GM15510 (cell line): Measurements from ENCODE around the gene PLCB4.

ENCODE experiments used
- POLR2A ChIP-seq: IDR thresholded peaks from 3 replicates; pipeline ENCODE4 v1.6.1; 2011; ENCODE audit warnings: borderline replicate concordance; ENCODE audit not compliant: insufficient read length; ENCODE audit errors: extremely low read depth

Gene PLCB4

DNA sequence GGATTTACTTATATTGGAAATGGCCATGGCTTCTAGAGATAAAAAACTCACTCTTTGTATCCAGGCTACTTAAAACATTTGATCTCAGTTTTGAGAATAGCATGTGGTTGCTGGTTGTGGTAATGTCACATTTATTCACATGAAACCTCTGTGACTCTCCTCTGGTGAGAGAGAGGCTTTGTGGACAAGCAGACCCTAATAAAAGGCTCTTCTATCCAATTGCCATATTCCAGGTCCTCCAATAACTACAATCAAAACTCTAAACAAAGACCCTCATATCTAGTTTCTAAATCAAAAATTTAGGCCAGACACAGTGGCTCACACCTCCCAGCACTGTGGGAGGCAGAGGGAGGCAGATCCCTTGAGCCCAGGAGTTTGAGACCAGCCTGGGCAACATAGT lies 269.2 kb downstream of the PLCB4 start:
- TF ChIP-seq POLR2A: no peak

DNA sequence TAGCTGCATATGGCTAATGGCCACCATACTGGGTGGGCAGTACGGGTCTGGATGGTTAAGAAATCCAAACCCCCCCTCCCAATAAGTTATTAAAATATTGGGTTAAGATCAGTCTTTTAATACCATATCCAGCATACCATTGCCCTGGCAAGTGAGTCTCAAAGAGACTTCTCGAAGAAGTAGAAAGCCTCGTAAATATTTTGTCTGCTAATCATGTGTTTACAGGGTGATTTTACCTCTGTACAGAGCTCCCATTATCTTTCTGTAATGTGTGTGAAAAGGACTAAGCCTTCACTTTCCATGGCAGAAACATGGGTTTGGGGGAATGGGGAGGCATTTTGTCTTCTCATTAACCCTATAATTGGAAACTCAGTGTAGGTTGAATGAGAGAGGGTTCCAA lies 270.8 kb downstream of the PLCB4 start:
- TF ChIP-seq POLR2A: no peak

DNA sequence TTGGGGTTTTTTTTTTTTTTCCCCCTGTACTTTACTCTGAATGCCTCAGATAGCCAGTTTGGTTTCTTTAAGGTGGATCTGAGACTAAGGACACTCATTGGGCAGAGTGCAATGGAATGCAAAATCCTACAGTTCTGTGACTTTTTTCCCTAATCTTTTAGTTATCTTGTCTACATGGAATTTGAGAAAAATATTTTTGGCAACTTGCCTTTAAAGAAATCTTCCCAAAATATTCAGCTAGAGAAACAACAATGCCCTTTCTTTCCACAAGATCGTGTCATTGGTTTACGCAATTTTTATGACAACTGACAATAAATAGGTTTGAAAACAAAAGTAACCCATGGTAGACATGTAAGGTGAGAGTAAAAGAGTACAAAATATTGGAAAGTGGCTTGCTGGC lies 273.8 kb downstream of the PLCB4 start:
- no peak for TF ChIP-seq POLR2A

DNA sequence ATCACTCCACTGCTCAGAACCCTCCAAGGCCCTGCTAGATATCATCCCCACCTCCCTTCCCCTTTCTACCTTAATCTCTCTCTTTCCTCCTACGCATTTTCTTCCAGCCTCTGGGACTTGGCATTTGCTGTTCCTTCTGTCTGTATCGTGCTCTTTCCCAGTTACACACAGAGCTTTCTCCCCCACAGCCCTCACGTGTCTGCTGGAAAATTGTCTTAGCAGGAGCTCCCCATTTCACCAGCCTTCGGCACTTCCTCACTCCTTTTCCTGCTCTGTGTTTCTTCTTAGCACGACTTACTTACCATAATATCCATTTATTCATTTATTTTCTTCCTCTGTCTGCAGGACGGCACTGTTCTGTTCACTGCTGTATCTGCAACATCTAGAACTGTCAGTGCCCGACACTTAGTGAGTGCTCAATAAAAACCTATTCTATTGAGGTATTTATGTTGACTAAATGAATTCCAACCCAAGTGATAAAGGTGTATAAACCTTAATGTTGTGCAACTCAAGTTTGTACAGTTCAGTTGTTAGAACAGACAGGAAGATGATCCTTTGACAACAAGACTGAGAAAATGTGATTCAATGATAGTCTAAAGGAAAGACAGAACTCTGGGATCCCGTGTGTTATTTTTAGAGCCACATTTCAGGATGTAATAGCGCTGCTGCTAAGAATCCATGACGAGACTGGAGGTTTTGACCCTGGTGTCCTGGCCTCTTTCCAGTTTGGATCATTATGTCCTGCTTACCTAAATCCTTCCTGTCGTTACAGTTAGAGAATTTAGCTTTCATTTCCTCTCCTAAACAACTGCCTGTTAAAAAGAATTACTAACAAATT lies 275.4 kb downstream of the PLCB4 start:
- no peak for TF ChIP-seq POLR2A

GRCh38 chr20:9348316-9348715 lies 279.4 kb downstream of the PLCB4 start:
- no peak for TF ChIP-seq POLR2A

GRCh38 chr20:9348747-9349146 lies 279.9 kb downstream of the PLCB4 start:
- no peak for TF ChIP-seq POLR2A

DNA sequence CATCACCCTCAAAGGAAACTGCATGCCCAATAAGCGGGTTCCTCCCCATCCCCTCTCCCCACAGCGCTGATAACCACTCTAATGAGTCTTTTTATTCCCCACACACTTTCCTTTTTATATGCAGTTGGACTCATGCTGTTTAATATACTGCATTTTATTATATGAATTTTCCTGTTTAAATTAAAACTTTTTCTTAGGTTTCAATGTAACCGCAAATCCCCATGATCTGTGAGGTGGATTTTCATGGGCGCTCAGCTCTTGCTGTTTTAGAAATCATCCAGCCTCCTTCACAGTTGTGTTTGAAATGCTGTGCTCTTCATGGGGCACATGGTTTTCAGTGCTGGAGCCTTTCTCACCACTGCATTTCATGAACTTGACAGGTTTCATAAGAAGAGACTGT lies 280.4 kb downstream of the PLCB4 start:
- TF ChIP-seq POLR2A: no peak

DNA sequence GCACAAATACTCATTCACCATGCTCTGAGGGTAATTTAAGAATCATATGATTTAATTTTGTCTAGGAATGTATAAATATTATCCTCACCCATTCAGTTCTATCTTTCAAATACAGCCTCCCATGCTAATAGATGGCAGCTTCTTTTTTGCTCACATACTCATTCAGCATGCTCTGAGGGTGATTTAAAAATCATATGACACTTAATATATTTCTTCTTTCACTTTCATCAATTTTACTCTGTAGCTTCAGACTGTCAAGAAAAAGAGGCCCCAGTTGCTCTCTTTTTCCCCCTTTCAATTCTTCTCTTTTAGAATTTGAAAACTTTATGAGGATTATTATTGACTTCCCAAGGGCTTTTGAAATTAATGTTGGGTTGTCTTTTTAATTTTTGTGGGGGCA lies 283.9 kb downstream of the PLCB4 start:
- no peak for TF ChIP-seq POLR2A

GRCh38 chr20:9353180-9353915 lies 284.5 kb downstream of the PLCB4 start:
- TF ChIP-seq POLR2A: no peak

GRCh38 chr20:9353916-9354276 lies 285.0 kb downstream of the PLCB4 start:
- TF ChIP-seq POLR2A: no peak

GRCh38 chr20:9354579-9354978 lies 285.7 kb downstream of the PLCB4 start:
- no peak for TF ChIP-seq POLR2A

- TF ChIP-seq POLR2A: no peak
Observed at GRCh38 chr20:9358001-9358400, 289.1 kb downstream of the PLCB4 start.

GRCh38 chr20:9359561-9360308 lies 290.8 kb downstream of the PLCB4 start:
- no peak for TF ChIP-seq POLR2A

GRCh38 chr20:9360431-9360830 lies 291.5 kb downstream of the PLCB4 start:
- no peak for TF ChIP-seq POLR2A

DNA sequence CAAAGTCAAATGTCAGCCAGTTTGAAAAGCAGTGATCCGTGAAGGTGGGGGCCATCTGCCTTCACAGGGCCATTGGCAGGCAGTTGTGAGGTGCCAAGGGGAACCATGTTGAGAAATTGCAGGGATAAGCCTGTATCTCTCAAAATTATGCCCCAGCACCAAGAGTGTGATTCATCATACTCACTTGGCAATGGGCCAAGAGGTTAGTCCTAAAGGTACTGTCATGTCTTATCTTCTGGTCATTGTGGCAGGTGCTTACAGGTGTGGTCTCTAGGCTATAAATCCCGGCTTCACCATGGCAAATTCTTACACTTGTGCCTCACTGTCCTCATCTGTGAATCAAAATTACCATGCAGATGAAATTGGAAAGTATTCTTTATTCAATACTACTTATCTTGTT lies 294.8 kb downstream of the PLCB4 start:
- no peak for TF ChIP-seq POLR2A
